Lower leg skin (tissue), 3 donors: ENCODE measurements around the gene LRRC37B.
"Not testable (repeated sequence)": the region's sequence is repeated elsewhere in the genome, so short reads cannot be mapped to it uniquely, and the experiment has no call there.

Experiments
- CTCF ChIP-seq, 3 donors: fragments of 450-650 bp; IDR thresholded peaks; one replicate each; pipeline ENCODE4 v1.5.1; 2016; ENCODE audit warnings: antibody characterized with exemption in 3 of 3, mild to moderate bottlenecking in 3 of 3, moderate library complexity in 2 of 3
- POLR2A ChIP-seq, 2 donors: fragments of 450-650 bp; IDR thresholded peaks; one replicate each; pipeline ENCODE4 v1.6.1; 2016 to 2017; ENCODE audit warnings: antibody characterized with exemption in 2 of 2, mild to moderate bottlenecking in 1 of 2, moderate library complexity in 1 of 2

DNA sequence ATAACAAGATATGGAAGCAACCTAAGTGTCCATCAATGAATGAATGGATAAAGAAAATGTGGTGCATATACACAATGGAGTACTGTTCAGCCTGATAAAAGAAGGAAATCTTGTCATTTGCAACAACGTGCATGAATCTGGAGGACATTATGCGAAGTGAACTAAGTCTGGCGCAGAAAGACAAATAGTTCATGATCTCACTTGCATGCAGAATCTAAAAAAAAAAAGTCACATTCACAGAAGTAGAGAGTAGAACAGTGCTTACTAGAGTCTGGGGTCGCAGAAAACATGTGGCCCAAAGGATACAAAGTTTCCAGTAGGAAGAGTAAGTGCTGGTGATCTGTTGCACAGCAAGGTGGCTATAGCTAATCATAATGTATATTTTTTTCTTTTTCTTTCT is 65.9 kb downstream of the LRRC37B start:
- not testable (repeated sequence) for TF ChIP-seq POLR2A, CTCF (IDR thresholded peaks at IDR 0.05)
